Right atrium auricular region (tissue), 2 donors: ENCODE results near the gene SLX4IP. TPM values are rescaled to one million over a fixed set of nuclear protein-coding genes. Genes with fewer than 3 reads are reported as not detected.

Experiments
- DNase-seq: peaks from one replicate; pipeline ENCODE4 v3.0.0-alpha.2; 2019; ENCODE audit warnings: low spot score
- H3K27ac ChIP-seq, 2 donors: fragments of 200-600 bp; sonication (generic); 1 replicate in 1 of 2; 2 replicates in 1 of 2; pipeline ENCODE4 v1.5.1; 2016 to 2019
- H3K27me3 ChIP-seq, 2 donors: fragments of 200-600 bp; sonication (generic); one replicate each; pipeline versions ENCODE4 v1.5.1 to v1.6.0; 2017 to 2019
- H3K36me3 ChIP-seq: fragments of 200-600 bp; sonication (generic); one replicate; pipeline ENCODE4 v1.5.1; 2016
- H3K4me1 ChIP-seq, 2 donors: fragments of 200-600 bp; sonication (generic); one replicate each; pipeline versions ENCODE4 v1.5.1 to v1.6.0; 2017 to 2019
- H3K4me3 ChIP-seq, 2 donors: fragments of 200-600 bp; sonication (generic); 1 replicate in 1 of 2; 2 replicates in 1 of 2; pipeline ENCODE4 v1.5.1; 2017 to 2019; ENCODE audit warnings: mild to moderate bottlenecking in 1 of 2, moderate library complexity in 1 of 2
- H3K9me3 ChIP-seq, 2 donors: fragments of 200-600 bp; sonication (generic); one replicate each; pipeline ENCODE4 v1.5.1; 2019
- total RNA-seq, 2 donors: library from RNA; depleted of rRNA; stranded (reverse); fragments of >200 nt; gene quantifications; one replicate each; pipeline ENCODE4 v1.1.0, GENCODE V29; 2016
- TF ChIP-seq, protein P1 (sequence below), 2 donors: fragments of 200-600 bp; sonication (generic); IDR thresholded peaks; one replicate each; pipeline ENCODE4 v1.5.1; 2019; ENCODE audit warnings: antibody characterized with exemption in 2 of 2

SLX4IP gene
- total RNA-seq, 2 donors from 2014 or later: 1.1 to 2.0 TPM

DNA sequence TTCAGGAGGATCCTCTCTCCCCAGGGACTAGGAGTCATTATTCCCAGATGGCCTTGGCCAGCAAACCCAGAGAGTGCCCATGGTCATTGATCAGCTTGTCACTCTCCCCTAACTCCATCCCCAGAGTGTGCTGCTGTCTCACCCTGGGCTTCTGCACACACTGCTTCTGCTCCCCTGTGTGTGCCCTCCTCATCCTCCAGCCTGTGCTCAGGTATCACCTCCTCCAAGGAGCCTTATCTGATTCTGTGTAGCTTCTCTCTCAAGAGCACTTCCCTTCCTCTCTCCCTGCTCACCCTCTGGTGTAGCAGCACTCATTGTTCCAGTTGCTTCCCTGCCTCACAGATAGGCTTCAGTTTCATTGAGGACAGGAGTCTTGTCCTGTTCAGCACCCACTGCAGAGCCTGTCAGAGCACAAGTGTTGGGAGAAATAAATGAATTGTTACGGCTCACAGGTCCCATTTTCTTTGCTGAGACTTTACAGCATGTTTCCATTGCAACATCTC, 136.3 kb downstream of the SLX4IP start:
- Histone ChIP-seq H3K27ac (no peak overlapping the region), H3K36me3 (no peaks in the 10 kb centered on the region), H3K27me3 (no peaks in the 10 kb centered on the region), H3K4me1 (no peaks in the 10 kb centered on the region), H3K9me3 (no peaks in the 10 kb centered on the region), H3K4me3 (no peak overlapping the region)
- TF ChIP-seq, protein P1, sequence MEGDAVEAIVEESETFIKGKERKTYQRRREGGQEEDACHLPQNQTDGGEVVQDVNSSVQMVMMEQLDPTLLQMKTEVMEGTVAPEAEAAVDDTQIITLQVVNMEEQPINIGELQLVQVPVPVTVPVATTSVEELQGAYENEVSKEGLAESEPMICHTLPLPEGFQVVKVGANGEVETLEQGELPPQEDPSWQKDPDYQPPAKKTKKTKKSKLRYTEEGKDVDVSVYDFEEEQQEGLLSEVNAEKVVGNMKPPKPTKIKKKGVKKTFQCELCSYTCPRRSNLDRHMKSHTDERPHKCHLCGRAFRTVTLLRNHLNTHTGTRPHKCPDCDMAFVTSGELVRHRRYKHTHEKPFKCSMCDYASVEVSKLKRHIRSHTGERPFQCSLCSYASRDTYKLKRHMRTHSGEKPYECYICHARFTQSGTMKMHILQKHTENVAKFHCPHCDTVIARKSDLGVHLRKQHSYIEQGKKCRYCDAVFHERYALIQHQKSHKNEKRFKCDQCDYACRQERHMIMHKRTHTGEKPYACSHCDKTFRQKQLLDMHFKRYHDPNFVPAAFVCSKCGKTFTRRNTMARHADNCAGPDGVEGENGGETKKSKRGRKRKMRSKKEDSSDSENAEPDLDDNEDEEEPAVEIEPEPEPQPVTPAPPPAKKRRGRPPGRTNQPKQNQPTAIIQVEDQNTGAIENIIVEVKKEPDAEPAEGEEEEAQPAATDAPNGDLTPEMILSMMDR (IDR thresholded peaks at IDR 0.05): no peak
- DNase-seq: no peak

DNA sequence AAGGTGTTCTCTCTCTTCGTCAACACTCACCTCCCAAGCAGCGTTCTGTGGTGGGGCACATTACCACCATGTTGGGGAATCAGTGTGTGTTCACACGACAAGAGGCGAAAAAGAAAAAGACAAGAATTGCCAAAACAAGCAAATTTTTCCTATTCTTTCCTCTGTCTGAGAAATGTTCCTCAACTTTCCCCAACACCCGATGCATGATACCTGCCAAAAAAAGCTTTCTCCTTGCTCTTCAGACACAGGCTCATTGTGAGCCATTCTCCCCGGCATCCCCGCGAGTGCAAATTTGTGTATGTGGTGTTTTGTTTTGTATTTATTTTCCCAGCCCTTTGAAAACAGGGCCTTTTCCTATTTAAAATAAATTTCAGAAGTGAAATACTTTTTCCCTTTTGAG, 137.7 kb downstream of the SLX4IP start:
- no peaks in the 10 kb centered on the region for H3K36me3 ChIP-seq
- H3K27me3 ChIP-seq: no peaks in the 10 kb centered on the region
- no peak overlapping the region for H3K4me3 ChIP-seq
- no peaks in the 10 kb centered on the region for H3K4me1 ChIP-seq
- DNase-seq: no peak
- no peak overlapping the region for H3K27ac ChIP-seq
- TF ChIP-seq, protein P1 (IDR thresholded peaks at IDR 0.05): no peak
- no peaks in the 10 kb centered on the region for H3K9me3 ChIP-seq

DNA sequence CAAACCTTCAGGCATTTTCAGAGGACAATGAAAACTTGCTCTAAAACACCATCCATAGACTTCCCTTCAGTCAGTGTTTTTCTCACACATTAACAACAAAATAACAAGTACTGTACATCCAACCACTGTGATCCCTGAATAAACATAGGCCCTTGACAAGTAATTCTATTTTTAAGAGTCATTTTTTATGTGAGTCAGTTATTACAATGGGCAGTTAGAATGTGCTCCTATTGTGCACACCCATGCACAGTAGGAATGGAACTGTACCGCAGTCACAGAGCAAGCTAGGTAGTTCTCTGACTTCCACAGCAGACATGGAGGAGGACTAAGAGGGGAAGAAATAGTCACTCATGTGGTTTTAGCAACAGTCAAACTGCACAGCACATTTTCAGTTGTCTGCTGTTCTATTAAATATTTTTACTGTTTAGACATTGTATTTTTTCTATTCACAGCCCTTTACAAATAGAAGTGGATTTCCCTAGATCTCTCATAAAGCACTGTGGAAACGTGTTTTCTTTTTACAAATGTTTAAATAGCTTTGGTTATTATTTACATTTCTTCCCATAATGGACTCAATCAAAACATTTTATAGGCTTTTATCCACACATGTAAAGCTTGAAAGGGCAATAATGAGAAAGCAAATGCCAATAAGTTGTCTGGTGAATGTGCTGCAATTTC, 138.3 kb downstream of the SLX4IP start:
- TF ChIP-seq, protein P1 (IDR thresholded peaks at IDR 0.05): no peak
- no peak overlapping the region for H3K27ac ChIP-seq

DNA sequence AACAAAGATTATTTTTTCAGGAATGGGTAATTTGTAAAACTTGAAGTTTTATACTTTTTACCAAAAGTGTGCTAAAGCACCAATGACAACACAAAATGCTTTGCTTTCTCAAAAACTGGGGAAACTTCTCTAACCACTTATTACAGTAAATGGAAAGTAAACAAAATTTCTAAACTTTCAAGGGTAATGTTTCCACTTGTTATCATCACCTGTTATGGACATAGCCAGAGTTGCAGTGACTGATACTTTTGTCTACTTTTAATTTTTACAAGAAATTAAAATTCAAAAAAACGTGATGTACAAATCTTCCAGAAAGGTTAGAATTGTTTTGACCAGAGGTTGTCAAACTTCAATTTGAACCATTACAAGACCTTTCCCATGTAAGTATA, 138.8 kb downstream of the SLX4IP start:
- Histone ChIP-seq H3K27ac (no peak overlapping the region), H3K36me3 (no peaks in the 10 kb centered on the region), H3K27me3 (no peaks in the 10 kb centered on the region), H3K4me3 (no peak overlapping the region), H3K9me3 (no peaks in the 10 kb centered on the region), H3K4me1 (no peaks in the 10 kb centered on the region)
- no peak for DNase-seq
- TF ChIP-seq, protein P1 (IDR thresholded peaks at IDR 0.05): no peak

More for the DNA sequence above, 138.3 kb downstream of the SLX4IP start:
- no peaks in the 10 kb centered on the region for H3K9me3 ChIP-seq
- DNase-seq: no peak
- no peaks in the 10 kb centered on the region for H3K4me1 ChIP-seq
- H3K36me3 ChIP-seq: no peaks in the 10 kb centered on the region
- no peak overlapping the region for H3K4me3 ChIP-seq
- no peaks in the 10 kb centered on the region for H3K27me3 ChIP-seq

DNA sequence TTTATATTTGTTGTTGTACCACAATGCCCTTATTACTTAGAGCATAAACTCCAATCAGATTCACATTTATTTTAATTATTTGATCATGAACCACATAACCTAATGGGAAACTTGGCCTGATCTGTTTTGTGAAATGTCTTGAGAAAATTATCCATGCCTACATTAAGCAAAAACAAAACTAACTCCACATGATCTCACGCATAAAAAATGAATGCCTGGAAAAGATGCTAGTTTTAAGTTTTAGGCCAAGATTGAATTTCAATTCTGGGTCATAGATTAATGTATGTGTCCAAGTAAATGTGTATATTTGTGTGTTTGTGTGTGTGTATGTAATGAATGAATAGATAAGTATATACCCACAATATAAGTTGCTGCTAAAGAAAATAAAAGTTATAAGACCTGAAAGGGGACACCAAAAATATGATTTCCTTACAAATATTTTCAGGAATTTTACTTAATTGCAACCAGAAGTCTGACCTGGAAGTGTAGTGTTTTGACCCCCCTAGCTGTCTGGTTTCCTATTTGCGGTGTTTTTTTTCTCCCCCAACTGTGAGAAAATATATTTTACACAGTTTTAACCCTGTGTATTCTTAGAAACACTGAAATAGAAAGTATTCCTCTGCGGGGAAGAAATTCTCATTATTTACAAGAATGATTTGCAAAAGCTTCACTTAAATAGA, 141.4 kb downstream of the SLX4IP start:
- TF ChIP-seq, protein P1 (IDR thresholded peaks at IDR 0.05): no peak
- DNase-seq: no peak
- Histone ChIP-seq H3K4me1 (no peaks in the 10 kb centered on the region), H3K36me3 (no peaks in the 10 kb centered on the region), H3K9me3 (no peaks in the 10 kb centered on the region), H3K27ac (no peak overlapping the region), H3K27me3 (no peaks in the 10 kb centered on the region), H3K4me3 (no peak overlapping the region)
